WTC11 (cell line): ENCODE measurements around the gene OR12D2.

ENCODE experiments used
- CBFB ChIP-seq: sonication (generic); formaldehyde crosslinking; IDR thresholded peaks from 2 replicates; pipeline ENCODE4 v1.8.1; 2022; ENCODE audit warnings: mild to moderate bottlenecking, low read depth, missing genetic modification reagents
- CTCF ChIP-seq: fragments of 200-600 bp; IDR thresholded peaks from 2 replicates; pipeline ENCODE4 v1.8.0; 2022; ENCODE audit warnings: antibody characterized with exemption
- ELF4 ChIP-seq: sonication (generic); formaldehyde crosslinking; IDR thresholded peaks from 2 replicates; pipeline ENCODE4 v1.8.1; 2022; ENCODE audit warnings: low read depth, mild to moderate bottlenecking, moderate library complexity, missing genetic modification reagents
- HMGXB4 ChIP-seq: sonication (generic); formaldehyde crosslinking; IDR thresholded peaks from 2 replicates; pipeline ENCODE4 v1.8.1; 2023; ENCODE audit warnings: mild to moderate bottlenecking, moderate library complexity, missing genetic modification reagents
- USF2 ChIP-seq: sonication (generic); formaldehyde crosslinking; IDR thresholded peaks from 2 replicates; pipeline ENCODE4 v1.8.1; 2023; ENCODE audit warnings: mild to moderate bottlenecking, missing genetic modification reagents, moderate library complexity

GRCh38 chr6:29442719-29443118, 47.3 kb downstream of the OR12D2 start:
- TF ChIP-seq CTCF (no peak), CBFB (CRISPR knock-in tag) (no peak), USF2 (CRISPR knock-in tag) (no peak), HMGXB4 (CRISPR knock-in tag) (no peak), ELF4 (CRISPR knock-in tag) (no peak)
